ENCODE data around the gene HINT2.

DNA sequence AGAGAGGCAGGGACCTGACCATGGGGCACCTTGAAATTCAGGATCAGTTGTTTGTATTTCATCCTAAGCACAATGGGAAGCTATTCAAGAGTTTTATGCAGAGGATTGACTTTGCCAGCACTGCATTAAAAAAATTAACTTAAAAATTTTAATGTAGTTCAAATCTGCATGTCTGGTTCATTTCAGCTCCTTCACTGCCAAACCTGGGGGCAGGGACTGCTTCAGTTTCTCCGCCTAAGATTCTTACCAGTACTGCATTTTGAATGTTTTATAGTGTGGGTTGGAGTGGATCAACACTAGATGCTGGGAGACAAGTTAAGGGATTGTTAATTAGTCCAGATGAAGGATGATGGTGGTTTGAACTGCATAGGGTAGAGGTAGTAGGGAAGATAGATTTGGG lies 45.1 kb downstream of the HINT2 start:
- TF ChIP-seq CTCF (conservative IDR thresholded peaks at IDR 0.05; ENCODE audit: low read depth, low read length) (no peak), EZH2 (IDR thresholded peaks at IDR 0.05; ENCODE audit: borderline replicate concordance, low read depth, low read length, poor library complexity, severe bottlenecking) (no peak)

All from A673 (cell line).